Vagina (tissue), 2 donors: ENCODE measurements around the gene CDH26. TPM values are rescaled to one million over a fixed set of nuclear protein-coding genes. Genes with fewer than 3 reads are reported as not detected.
A peak's percentile ranks its signal among the peaks of the same experiment; 100 is the strongest.

Experiments used
- DNase-seq, 2 donors: peaks; one replicate each; pipeline ENCODE4 v3.0.0-alpha.2; 2017; ENCODE audit errors: extremely low spot score in 2 of 2
- H3K27ac ChIP-seq: fragments of 200-600 bp; sonication (generic); one replicate; pipeline ENCODE4 v1.5.1; 2019
- H3K27me3 ChIP-seq: fragments of 200-600 bp; sonication (generic); one replicate; pipeline ENCODE4 v1.5.1; 2019
- H3K36me3 ChIP-seq, 2 donors: fragments of 200-600 bp; sonication (generic); one replicate each; pipeline ENCODE4 v1.5.1; 2017 to 2019
- H3K4me1 ChIP-seq: fragments of 200-600 bp; sonication (generic); one replicate; pipeline ENCODE4 v1.5.1; 2019
- H3K4me3 ChIP-seq, 2 donors: fragments of 200-600 bp; sonication (generic); 1 replicate in 1 of 2; 2 replicates in 1 of 2; pipeline ENCODE4 v1.5.1; 2016 to 2019
- H3K9me3 ChIP-seq: fragments of 200-600 bp; sonication (generic); one replicate; pipeline ENCODE4 v1.5.1; 2019
- CTCF ChIP-seq, 3 experiments: fragments of 450-650 bp in 2 of 3; fragments of 200-600 bp in 1 of 3; sonication (generic) in 1 of 3; IDR thresholded peaks; one replicate each; pipeline ENCODE4 v1.5.1; 2017 to 2019; ENCODE audit warnings: antibody characterized with exemption in 3 of 3, mild to moderate bottlenecking in 2 of 3, moderate library complexity in 2 of 3
- POLR2A ChIP-seq, 2 donors: fragments of 450-650 bp; IDR thresholded peaks; one replicate each; pipeline ENCODE4 v1.6.1; 2017; ENCODE audit warnings: antibody characterized with exemption in 2 of 2, mild to moderate bottlenecking in 2 of 2, moderate library complexity in 2 of 2
- POLR2AphosphoS5 ChIP-seq, 2 donors: sonication (generic); formaldehyde crosslinking; IDR thresholded peaks; one replicate each; pipeline ENCODE4 v1.9.0; 2017; ENCODE audit warnings: antibody characterized with exemption in 2 of 2, mild to moderate bottlenecking in 2 of 2, low read depth in 1 of 2; ENCODE audit not compliant: insufficient read depth in 1 of 2
- intact Hi-C: fragments of 100-400 bp; cut with DNase I; formaldehyde crosslinking; loops from one replicate; pipeline ENCODE4 v1.15.1; 2023
- total RNA-seq: library from RNA; depleted of rRNA; stranded (reverse); fragments of >200 nt; gene quantifications from one replicate; pipeline ENCODE4 v1.2.3, GENCODE V29; 2016

Gene CDH26
- total RNA-seq, 1 donor from 2014 or later: 6.6 TPM

- Histone ChIP-seq H3K36me3 (no peaks in the 10 kb centered on the region), H3K27me3 (no peaks in the 10 kb centered on the region), H3K4me1 (no peaks in the 10 kb centered on the region), H3K4me3 (no peak overlapping the region), H3K27ac (no peak overlapping the region), H3K9me3 (no peaks in the 10 kb centered on the region)
- intact Hi-C loops: no loop called here
- TF ChIP-seq POLR2A (IDR thresholded peaks at IDR 0.05) (no peak), CTCF (IDR thresholded peaks at IDR 0.05) (no peak), POLR2AphosphoS5 (IDR thresholded peaks at IDR 0.05; ENCODE audit: insufficient read depth in 1 of 2, low read depth in 1 of 2) (no peak)
- no peak for DNase-seq
Measured at GRCh38 chr20:60035486-60035885, 77.3 kb downstream of the CDH26 start.

GRCh38 chr20:60036346-60036745 is 78.1 kb downstream of the CDH26 start:
- intact Hi-C loops: no loop called here
- DNase-seq: no peak

GRCh38 chr20:60036746-60037499 is 78.7 kb downstream of the CDH26 start:
- Histone ChIP-seq H3K4me3 (no peak overlapping the region), H3K27ac (no peak overlapping the region), H3K4me1 (no peaks in the 10 kb centered on the region), H3K9me3 (no peaks in the 10 kb centered on the region), H3K27me3 (no peaks in the 10 kb centered on the region), H3K36me3 (no peaks in the 10 kb centered on the region)
- intact Hi-C loops: no loop called here
- no peak for TF ChIP-seq POLR2A (IDR thresholded peaks at IDR 0.05)
- TF ChIP-seq CTCF (IDR thresholded peaks at IDR 0.05): no peak
- TF ChIP-seq POLR2AphosphoS5 (IDR thresholded peaks at IDR 0.05; ENCODE audit: insufficient read depth in 1 of 2, low read depth in 1 of 2): no peak
- DNase-seq: no peak

More at GRCh38 chr20:60036346-60036745, 78.1 kb downstream of the CDH26 start:
- no peak for TF ChIP-seq POLR2A (IDR thresholded peaks at IDR 0.05)
- no peak for TF ChIP-seq CTCF (IDR thresholded peaks at IDR 0.05)
- no peak for TF ChIP-seq POLR2AphosphoS5 (IDR thresholded peaks at IDR 0.05; ENCODE audit: insufficient read depth in 1 of 2, low read depth in 1 of 2)
- Histone ChIP-seq H3K27me3 (no peaks in the 10 kb centered on the region), H3K4me1 (no peaks in the 10 kb centered on the region), H3K27ac (no peak overlapping the region), H3K36me3 (no peaks in the 10 kb centered on the region), H3K4me3 (no peak overlapping the region), H3K9me3 (no peaks in the 10 kb centered on the region)

GRCh38 chr20:60038400-60039008 is 80.3 kb downstream of the CDH26 start:
- intact Hi-C loops: no loop called here
- H3K9me3 ChIP-seq: no peaks in the 10 kb centered on the region
- H3K4me1 ChIP-seq: no peaks in the 10 kb centered on the region
- DNase-seq: no peak
- no peak for TF ChIP-seq CTCF (IDR thresholded peaks at IDR 0.05)
- TF ChIP-seq POLR2A (IDR thresholded peaks at IDR 0.05): no peak
- no peak for TF ChIP-seq POLR2AphosphoS5 (IDR thresholded peaks at IDR 0.05; ENCODE audit: insufficient read depth in 1 of 2, low read depth in 1 of 2)
- H3K27me3 ChIP-seq: no peaks in the 10 kb centered on the region
- H3K36me3 ChIP-seq: no peaks in the 10 kb centered on the region
- no peak overlapping the region for H3K27ac ChIP-seq
- H3K4me3 ChIP-seq: no peak overlapping the region

GRCh38 chr20:60039526-60039925 is 81.3 kb downstream of the CDH26 start:
- intact Hi-C loops: no loop called here
- Histone ChIP-seq H3K36me3 (no peaks in the 10 kb centered on the region), H3K4me3 (no peak overlapping the region), H3K9me3 (no peaks in the 10 kb centered on the region), H3K27ac (no peak overlapping the region), H3K4me1 (no peaks in the 10 kb centered on the region), H3K27me3 (no peaks in the 10 kb centered on the region)
- DNase-seq: peak in 1 of 2 donors; percentile 42
- no peak for TF ChIP-seq POLR2AphosphoS5 (IDR thresholded peaks at IDR 0.05; ENCODE audit: insufficient read depth in 1 of 2, low read depth in 1 of 2)
- TF ChIP-seq POLR2A (IDR thresholded peaks at IDR 0.05): no peak
- no peak for TF ChIP-seq CTCF (IDR thresholded peaks at IDR 0.05)
